Inflammatory macrophage treated with lipopolysaccharide for 1 hour (primary cell): ENCODE results near the gene PLPP3.

Experiments used
- DNase-seq, 2 donors: peaks; one replicate each; pipeline ENCODE4 v3.0.0-alpha.2; 2020 to 2022

PLPP3 gene

GRCh38 chr1:56494306-56494705, 85.1 kb downstream of the PLPP3 start:
- DNase-seq = no peak

- DNase-seq = no peak
Observed at GRCh38 chr1:56493826-56494225, 85.5 kb downstream of the PLPP3 start.

GRCh38 chr1:56491441-56491840, 87.9 kb downstream of the PLPP3 start:
- DNase-seq = no peak

GRCh38 chr1:56490619-56491018, 88.7 kb downstream of the PLPP3 start:
- DNase-seq = no peak

- DNase-seq = no peak
Observed at GRCh38 chr1:56489695-56490094, 89.7 kb downstream of the PLPP3 start.

- DNase-seq = no peak
Observed at GRCh38 chr1:56484695-56485094, 94.7 kb downstream of the PLPP3 start.

GRCh38 chr1:56483104-56483503, 96.3 kb downstream of the PLPP3 start:
- no peak for DNase-seq

GRCh38 chr1:56482486-56482885, 96.9 kb downstream of the PLPP3 start:
- DNase-seq = no peak

GRCh38 chr1:56481140-56481694, 98.1 kb downstream of the PLPP3 start:
- no peak for DNase-seq

- DNase-seq = peak in 1 of 2 donors; percentile 31
Observed at GRCh38 chr1:56478734-56479133, 100.6 kb downstream of the PLPP3 start.

- DNase-seq = peak; percentile 60 to 72
Observed at GRCh38 chr1:56477164-56478111, 101.9 kb downstream of the PLPP3 start.

- no peak for DNase-seq
Observed at GRCh38 chr1:56473582-56474270, 105.6 kb downstream of the PLPP3 start.

- DNase-seq = peak; percentile 73 to 74
Observed at GRCh38 chr1:56472860-56473259, 106.5 kb downstream of the PLPP3 start.

- peak; percentile 72 to 77 for DNase-seq
Observed at GRCh38 chr1:56469640-56470371, 109.6 kb downstream of the PLPP3 start.

GRCh38 chr1:56468518-56468917, 110.8 kb downstream of the PLPP3 start:
- no peak for DNase-seq

- DNase-seq = peak; percentile 69 to 70
Observed at GRCh38 chr1:56466538-56466937, 112.8 kb downstream of the PLPP3 start.

GRCh38 chr1:56464294-56464693, 115.1 kb downstream of the PLPP3 start:
- DNase-seq = no peak

GRCh38 chr1:56463376-56463775, 116.0 kb downstream of the PLPP3 start:
- no peak for DNase-seq

- no peak for DNase-seq
Observed at GRCh38 chr1:56462209-56462608, 117.2 kb downstream of the PLPP3 start.

GRCh38 chr1:56461158-56462127, 117.9 kb downstream of the PLPP3 start:
- no peak for DNase-seq

- no peak for DNase-seq
Observed at GRCh38 chr1:56459260-56459659, 120.1 kb downstream of the PLPP3 start.
